ENCODE measurements around the gene ANKRD13D.

DNA sequence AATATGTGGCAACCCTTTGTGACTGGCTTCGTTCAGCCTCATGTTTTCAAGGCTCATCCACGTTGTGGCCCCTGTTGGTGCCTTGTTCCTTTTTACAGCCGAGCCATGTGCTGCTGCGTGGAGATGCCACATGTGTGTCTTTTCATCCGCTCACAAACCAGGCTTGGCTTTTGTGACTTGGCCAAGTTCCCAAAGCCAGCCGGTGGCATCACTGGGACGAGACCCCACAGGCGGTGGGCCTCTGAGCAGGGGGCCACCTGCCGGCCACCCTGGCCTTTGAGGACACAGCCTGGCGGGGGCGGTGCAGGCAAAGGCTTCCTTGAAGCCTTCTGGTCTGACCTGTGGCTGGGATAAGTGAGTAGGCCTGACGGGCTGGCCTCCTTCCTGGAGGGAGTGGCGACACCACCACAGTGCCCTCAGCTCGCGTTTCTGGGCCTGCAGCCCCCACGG is 12.3 kb upstream of the ANKRD13D start:
- TF ChIP-seq ZFX (IDR thresholded peaks at IDR 0.05) = no peak
- TF ChIP-seq, protein P1, sequence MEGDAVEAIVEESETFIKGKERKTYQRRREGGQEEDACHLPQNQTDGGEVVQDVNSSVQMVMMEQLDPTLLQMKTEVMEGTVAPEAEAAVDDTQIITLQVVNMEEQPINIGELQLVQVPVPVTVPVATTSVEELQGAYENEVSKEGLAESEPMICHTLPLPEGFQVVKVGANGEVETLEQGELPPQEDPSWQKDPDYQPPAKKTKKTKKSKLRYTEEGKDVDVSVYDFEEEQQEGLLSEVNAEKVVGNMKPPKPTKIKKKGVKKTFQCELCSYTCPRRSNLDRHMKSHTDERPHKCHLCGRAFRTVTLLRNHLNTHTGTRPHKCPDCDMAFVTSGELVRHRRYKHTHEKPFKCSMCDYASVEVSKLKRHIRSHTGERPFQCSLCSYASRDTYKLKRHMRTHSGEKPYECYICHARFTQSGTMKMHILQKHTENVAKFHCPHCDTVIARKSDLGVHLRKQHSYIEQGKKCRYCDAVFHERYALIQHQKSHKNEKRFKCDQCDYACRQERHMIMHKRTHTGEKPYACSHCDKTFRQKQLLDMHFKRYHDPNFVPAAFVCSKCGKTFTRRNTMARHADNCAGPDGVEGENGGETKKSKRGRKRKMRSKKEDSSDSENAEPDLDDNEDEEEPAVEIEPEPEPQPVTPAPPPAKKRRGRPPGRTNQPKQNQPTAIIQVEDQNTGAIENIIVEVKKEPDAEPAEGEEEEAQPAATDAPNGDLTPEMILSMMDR (conservative IDR thresholded peaks at IDR 0.05) = no peak

Measured in C4-2B (cell line).